Thoracic aorta (tissue), 2 donors: ENCODE data around the gene SLC39A11. TPM values are rescaled to one million over a fixed set of nuclear protein-coding genes. Genes with fewer than 3 reads are reported as not detected.

Experiments
- ATAC-seq: fragments of 150-250 bp; one replicate; pipeline ENCODE4 v1.8.0; 2017; ENCODE audit warnings: low read depth; ENCODE audit not compliant: insufficient number of reproducible peaks, low FRiP score
- DNase-seq: peaks from one replicate; pipeline ENCODE4 v3.0.0-alpha.2; 2020; ENCODE audit warnings: low spot score
- H3K27ac ChIP-seq, 2 donors: fragments of 200-600 bp; sonication (generic); 1 replicate in 1 of 2; 2 replicates in 1 of 2; pipeline ENCODE4 v1.5.1; 2016; ENCODE audit warnings: mild to moderate bottlenecking in 2 of 2, moderate library complexity in 2 of 2
- H3K27me3 ChIP-seq: fragments of 200-600 bp; sonication (generic); replicated peaks from 2 replicates; pipeline ENCODE4 v1.6.0; 2016; ENCODE audit warnings: mild to moderate bottlenecking; ENCODE audit not compliant: insufficient read depth
- H3K36me3 ChIP-seq: fragments of 200-600 bp; sonication (generic); one replicate; pipeline ENCODE4 v1.5.1; 2016
- H3K4me1 ChIP-seq, 2 donors: fragments of 200-600 bp; sonication (generic); 1 replicate in 1 of 2; 2 replicates in 1 of 2; pipeline versions ENCODE4 v1.5.1 to v1.6.0; 2016; ENCODE audit warnings: low read depth in 2 of 2, mild to moderate bottlenecking in 1 of 2; ENCODE audit not compliant: control insufficient read depth in 1 of 2
- H3K4me3 ChIP-seq: fragments of 200-600 bp; sonication (generic); 2 replicates; pipeline ENCODE4 v1.5.1; 2016; ENCODE audit warnings: mild to moderate bottlenecking
- H3K9me3 ChIP-seq: fragments of 200-600 bp; sonication (generic); 2 replicates; pipeline ENCODE4 v1.5.1; 2016
- CTCF ChIP-seq: fragments of 200-600 bp; sonication (generic); IDR thresholded peaks from one replicate; pipeline ENCODE4 v1.5.1; 2019; ENCODE audit warnings: antibody characterized with exemption
- total RNA-seq, 2 donors: library from RNA; depleted of rRNA; stranded (reverse); fragments of >200 nt; gene quantifications; one replicate each; pipeline versions ENCODE4 v1.1.0 to v1.2.3, GENCODE V29; 2016

SLC39A11 gene
- total RNA-seq, 2 donors from 2014 or later, result 12.0 to 29.1 TPM

DNA sequence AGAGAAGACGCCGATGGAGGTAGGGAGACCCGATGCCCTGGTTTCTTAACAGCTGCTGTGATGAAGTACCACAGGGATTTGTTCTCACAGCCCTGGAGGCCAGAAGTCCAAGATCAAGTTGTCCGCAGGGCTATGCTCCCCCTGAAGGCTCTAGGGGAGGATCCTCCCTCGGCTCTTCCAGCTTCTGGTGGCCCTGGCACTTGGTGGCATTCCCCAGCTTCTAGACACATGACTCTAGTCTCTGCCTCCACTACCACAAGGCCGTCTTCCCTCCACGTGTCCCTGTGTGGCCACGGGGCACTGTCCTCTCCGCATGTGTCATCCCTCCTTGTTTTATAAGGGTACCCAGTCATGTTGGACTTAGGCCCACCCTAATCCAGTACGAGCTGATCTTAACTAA, 375.2 kb downstream of the SLC39A11 start:
- ATAC-seq (no peak), DNase-seq (no peak)
- no peaks in the 10 kb centered on the region for H3K4me1 ChIP-seq
- no peaks in the 10 kb centered on the region for H3K36me3 ChIP-seq
- H3K27me3 ChIP-seq, result no peaks in the 10 kb centered on the region
- no peak for TF ChIP-seq CTCF
- H3K4me3 ChIP-seq, result no peak overlapping the region
- no peaks in the 10 kb centered on the region for H3K9me3 ChIP-seq
- H3K27ac ChIP-seq, result no peak overlapping the region

GRCh38 chr17:72715906-72716572, 376.4 kb downstream of the SLC39A11 start:
- Histone ChIP-seq H3K27ac (no peak overlapping the region), H3K4me3 (no peak overlapping the region), H3K27me3 (no peaks in the 10 kb centered on the region), H3K9me3 (no peaks in the 10 kb centered on the region), H3K4me1 (no peaks in the 10 kb centered on the region), H3K36me3 (no peaks in the 10 kb centered on the region)
- no peak for TF ChIP-seq CTCF
- DNase-seq (no peak), ATAC-seq (no peak)

GRCh38 chr17:72714357-72714966, 378.0 kb downstream of the SLC39A11 start:
- no peak for ATAC-seq
- no peak for TF ChIP-seq CTCF
- H3K4me1 ChIP-seq, result no peaks in the 10 kb centered on the region
- no peak overlapping the region for H3K27ac ChIP-seq
- H3K9me3 ChIP-seq, result no peaks in the 10 kb centered on the region
- no peak overlapping the region for H3K4me3 ChIP-seq
- no peaks in the 10 kb centered on the region for H3K36me3 ChIP-seq
- DNase-seq, result no peak
- H3K27me3 ChIP-seq, result no peaks in the 10 kb centered on the region

DNA sequence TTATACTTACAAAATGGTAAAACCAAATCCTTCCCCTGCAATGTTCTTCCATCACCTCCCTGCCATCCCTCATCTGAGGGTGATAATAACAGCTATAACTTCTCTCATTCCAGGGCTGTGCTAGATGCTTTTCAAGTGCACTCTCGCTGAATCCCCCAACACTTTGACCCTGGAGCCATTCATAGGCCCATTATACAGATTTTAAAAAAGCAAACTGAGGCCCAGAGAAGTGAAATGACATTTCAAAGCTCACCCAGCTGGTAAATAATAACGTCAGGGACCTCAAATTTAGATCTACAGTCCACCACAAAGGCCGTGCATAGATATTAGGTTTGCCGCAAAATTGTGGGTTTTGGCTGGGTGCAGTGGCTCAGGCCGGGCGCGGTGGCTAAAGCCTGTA, 378.8 kb downstream of the SLC39A11 start:
- Histone ChIP-seq H3K36me3 (no peaks in the 10 kb centered on the region), H3K4me3 (no peak overlapping the region), H3K4me1 (no peaks in the 10 kb centered on the region), H3K9me3 (no peaks in the 10 kb centered on the region), H3K27me3 (no peaks in the 10 kb centered on the region), H3K27ac (no peak overlapping the region)
- no peak for TF ChIP-seq CTCF
- ATAC-seq (no peak), DNase-seq (no peak)

DNA sequence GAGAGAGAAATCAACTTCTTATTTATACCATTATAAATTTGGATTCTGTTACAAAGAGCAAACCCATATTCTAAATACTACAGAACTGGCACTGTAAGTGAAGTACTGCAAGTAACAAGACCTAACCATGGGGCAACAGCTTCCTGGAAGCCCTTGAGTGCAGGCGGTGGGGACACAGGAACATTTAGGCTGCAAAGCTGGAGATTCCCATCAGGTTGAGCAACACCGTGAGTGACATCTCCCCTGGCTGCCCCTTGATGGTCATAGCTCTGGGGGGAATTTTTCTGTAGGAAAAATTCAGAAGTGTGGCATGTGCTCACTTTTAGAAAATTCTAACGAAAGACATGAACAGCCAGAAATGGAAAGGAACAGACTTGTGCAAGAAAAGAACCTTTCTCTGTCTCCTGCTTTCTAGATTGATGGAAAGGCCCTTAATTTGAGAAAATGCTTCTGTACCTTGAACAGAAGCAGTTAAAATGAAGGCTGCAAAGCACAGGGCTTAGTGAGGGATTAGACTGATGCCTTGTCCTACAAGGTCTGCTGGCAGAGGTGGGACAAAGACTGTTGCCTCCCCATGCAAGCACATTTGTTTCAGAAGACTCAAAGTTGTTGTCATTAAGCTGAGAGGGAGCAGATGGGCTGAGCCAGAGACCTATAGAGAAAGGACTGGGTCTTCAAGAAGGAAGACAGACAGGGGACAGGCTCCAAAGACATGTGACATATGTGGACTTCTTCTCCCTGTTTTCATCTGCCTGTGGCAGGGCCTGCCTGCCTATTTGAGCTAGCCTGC, 380.8 kb downstream of the SLC39A11 start:
- DNase-seq, result no peak
- no peak for ATAC-seq
- H3K4me3 ChIP-seq, result no peak overlapping the region
- H3K36me3 ChIP-seq, result no peaks in the 10 kb centered on the region
- H3K4me1 ChIP-seq, result no peaks in the 10 kb centered on the region
- H3K9me3 ChIP-seq, result no peaks in the 10 kb centered on the region
- H3K27ac ChIP-seq, result no peak overlapping the region
- TF ChIP-seq CTCF, result no peak
- H3K27me3 ChIP-seq, result no peaks in the 10 kb centered on the region
